Glomerular visceral epithelial cell (primary cell): Measurements from ENCODE around the gene TSPAN13.

Source experiments
- DNase-seq: peaks from one replicate; pipeline ENCODE4 v3.0.0-alpha.2; 2016; ENCODE audit errors: extremely low spot score

The TSPAN13 gene

GRCh38 chr7:16753102-16753931 is at the start of gene TSPAN13:
TSS of gene TSPAN13 (plus strand) at chr7:16753755. CDS start at chr7:16753968, 213 bp downstream.
- DNase-seq: peak; percentile 91

GRCh38 chr7:16708511-16708910 is 45.0 kb upstream of the TSPAN13 start:
- no peak for DNase-seq

GRCh38 chr7:16708980-16709379 is 44.6 kb upstream of the TSPAN13 start:
- peak; percentile 94 for DNase-seq

- no peak for DNase-seq
These were observed 42.9 kb upstream of the TSPAN13 start for GRCh38 chr7:16710651-16711050.

GRCh38 chr7:16711730-16712129 is 41.8 kb upstream of the TSPAN13 start:
- DNase-seq: peak; percentile 35

GRCh38 chr7:16712916-16713315 is 40.6 kb upstream of the TSPAN13 start:
- peak; percentile 93 for DNase-seq

- DNase-seq: no peak
These were observed 37.6 kb upstream of the TSPAN13 start for GRCh38 chr7:16715928-16716327.

GRCh38 chr7:16718111-16718656 is 35.4 kb upstream of the TSPAN13 start:
- DNase-seq: no peak

GRCh38 chr7:16719699-16720098 is 33.9 kb upstream of the TSPAN13 start:
- no peak for DNase-seq

GRCh38 chr7:16721541-16721940 is 32.0 kb upstream of the TSPAN13 start:
- DNase-seq: no peak

GRCh38 chr7:16724344-16724743 is 29.2 kb upstream of the TSPAN13 start:
- no peak for DNase-seq

- DNase-seq: no peak
These were observed 27.4 kb upstream of the TSPAN13 start for GRCh38 chr7:16726189-16726588.

GRCh38 chr7:16727736-16728135 is 25.8 kb upstream of the TSPAN13 start:
- no peak for DNase-seq

- DNase-seq: peak; percentile 29
These were observed 24.7 kb upstream of the TSPAN13 start for GRCh38 chr7:16728811-16729210.

GRCh38 chr7:16729541-16729940 is 24.0 kb upstream of the TSPAN13 start:
- no peak for DNase-seq

GRCh38 chr7:16730937-16731336 is 22.6 kb upstream of the TSPAN13 start:
- no peak for DNase-seq

GRCh38 chr7:16732828-16733227 is 20.7 kb upstream of the TSPAN13 start:
- DNase-seq: no peak

GRCh38 chr7:16734148-16734726 is 19.3 kb upstream of the TSPAN13 start:
- DNase-seq: no peak

GRCh38 chr7:16735020-16735419 is 18.5 kb upstream of the TSPAN13 start:
- DNase-seq: no peak

- no peak for DNase-seq
These were observed 15.4 kb upstream of the TSPAN13 start for GRCh38 chr7:16738011-16738688.

GRCh38 chr7:16739863-16740622 is 13.5 kb upstream of the TSPAN13 start:
- DNase-seq: peak; percentile 64

GRCh38 chr7:16740623-16740953 is 13.0 kb upstream of the TSPAN13 start:
- DNase-seq: no peak
